HepG2 (cell line): ENCODE data around the gene TMEM107. TPM values are rescaled to one million over a fixed set of nuclear protein-coding genes. Genes with fewer than 3 reads are reported as not detected.

Experiments used
- ATAC-seq: fragments of 200-7000 bp; cut with Tn5 transposase; 3 replicates; pipeline ENCODE4 v1.9.1; 2020; ENCODE audit warnings: mild to moderate bottlenecking, moderate library complexity
- BruUV-seq: library from RNA; stranded (reverse); fragments of 400-500 nt; replicated peaks from 2 replicates; lab custom pipeline; 2021; lab: Mats Ljungman, UMichigan
- CTCF ChIA-PET: fragments of 300-600 bp; formaldehyde crosslinking; extraction: SDS; loops from one replicate; lab custom pipeline; 2021; ENCODE audit warnings: low total read pairs, inconsistent platforms, low intra/inter-chr PET ratio; lab: Yijun Ruan, JAX
- POLR2A ChIA-PET: fragments of 350-600 bp; sonication (Branson Sonifier 250); formaldehyde crosslinking; loops from one replicate; lab custom pipeline; 2020; ENCODE audit warnings: antibody characterized with exemption, inconsistent platforms; lab: Yijun Ruan, JAX
- DNase-seq: peaks from one replicate; pipeline ENCODE4 v3.0.0-alpha.2; 2015; ENCODE audit warnings: low spot score
- FAIRE-seq: peaks from 3 replicates; lab custom pipeline; 2011; peaks lifted over from hg19 to GRCh38; lab: Jason Lieb, UNC
- H2AFZ ChIP-seq: one replicate; pipeline ENCODE4 v1.6.1; 2011; ENCODE audit warnings: low read length, inconsistent platforms
- H3K27ac ChIP-seq: fragments of 300-600 bp; 3 replicates; pipeline ENCODE4 v1.8.0; 2011; ENCODE audit warnings: mixed run types, mild to moderate bottlenecking, mixed read lengths, low read length, inconsistent platforms; ENCODE audit not compliant: insufficient read depth; ENCODE audit errors: extremely low read length
- H3K27me3 ChIP-seq, 2 experiments: fragments of 200-600 bp in 1 of 2; 2 replicates in 1 of 2; 3 replicates in 1 of 2; pipeline versions ENCODE4 v1.6.0 to v1.8.0; 2011; ENCODE audit warnings: low read length in 2 of 2, mild to moderate bottlenecking in 2 of 2, moderate library complexity in 2 of 2, inconsistent platforms in 1 of 2; ENCODE audit not compliant: insufficient read depth in 2 of 2, control insufficient read depth in 1 of 2
- H3K36me3 ChIP-seq, 2 experiments: fragments of 200-600 bp in 1 of 2; replicated peaks in 1 of 2; 2 replicates in 1 of 2; 3 replicates in 1 of 2; pipeline versions ENCODE4 v1.5.1 to v1.8.0; 2011; ENCODE audit warnings: low read length in 2 of 2, inconsistent platforms in 1 of 2; ENCODE audit not compliant: insufficient read depth in 2 of 2, control insufficient read depth in 1 of 2
- H3K4me1 ChIP-seq: 2 replicates; pipeline ENCODE4 v1.5.1; 2012; ENCODE audit warnings: low read length, inconsistent platforms; ENCODE audit not compliant: insufficient read depth
- H3K4me2 ChIP-seq: 2 replicates; pipeline ENCODE4 v1.6.0; 2011; ENCODE audit warnings: low read depth, low read length, inconsistent platforms
- H3K4me3 ChIP-seq, 3 experiments: fragments of 200-600 bp in 1 of 3; sonication (generic), shearing (Covaris generic) in 1 of 3; replicated peaks in 1 of 3; 2 replicates each; pipeline ENCODE4 v1.5.1; 2011 to 2016; ENCODE audit warnings: low read length in 3 of 3, inconsistent platforms in 2 of 3, low read depth in 2 of 3, mild to moderate bottlenecking in 2 of 3, control low read depth in 1 of 3, mixed read lengths in 1 of 3; ENCODE audit not compliant: insufficient read depth in 1 of 3
- H3K79me2 ChIP-seq: one replicate; pipeline ENCODE4 v1.6.1; 2011; ENCODE audit warnings: low read length, inconsistent platforms; ENCODE audit not compliant: insufficient read depth
- H3K9ac ChIP-seq: 2 replicates; pipeline ENCODE4 v1.6.0; 2011; ENCODE audit warnings: mild to moderate bottlenecking, low read depth, low read length, inconsistent platforms; ENCODE audit not compliant: insufficient read depth
- H3K9me3 ChIP-seq: 2 replicates; pipeline ENCODE4 v1.5.1; 2012; ENCODE audit warnings: mild to moderate bottlenecking, low read length
- H4K20me1 ChIP-seq: 2 replicates; pipeline ENCODE4 v1.6.0; 2011; ENCODE audit warnings: inconsistent platforms, mild to moderate bottlenecking, low read length, moderate library complexity; ENCODE audit not compliant: insufficient read depth
- REXO4 ChIP-seq: sonication (generic); formaldehyde crosslinking; IDR thresholded peaks from 2 replicates; pipeline ENCODE4 v1.8.0; 2022; ENCODE audit warnings: missing genetic modification reagents, mild to moderate bottlenecking, borderline replicate concordance
- ZNF207 ChIP-seq: fragments of 450-650 bp; IDR thresholded peaks from 2 replicates; pipeline ENCODE4 v1.6.1; 2016; ENCODE audit warnings: antibody characterized with exemption, borderline replicate concordance
- ZNF569 ChIP-seq: sonication (generic); formaldehyde crosslinking; IDR thresholded peaks from 2 replicates; pipeline ENCODE4 v1.5.0; 2020; ENCODE audit warnings: mild to moderate bottlenecking, missing genetic modification reagents, moderate library complexity, borderline replicate concordance
- WGBS: methylation state at CpG from one replicate; pipeline ENCODE4 v1.1.6; 2017; ENCODE audit warnings: low lambda C conversion rate; 5-methylcytosine and 5-hydroxymethylcytosine counted together
- in situ Hi-C: cut with HindIII; loops from 2 replicates; pipeline ENCODE4 v1.10.0; 2017; ENCODE audit warnings: low pct_unique_long_range_greater_than_20kb; ENCODE audit not compliant: extremely low pct_ligation_motif_present
- intact Hi-C: fragments of 100-400 bp; cut with micrococcal nuclease; formaldehyde crosslinking; loops from one replicate; pipeline ENCODE4 v1.10.0; 2022; ENCODE audit not compliant: unreplicated experiment
- polyA plus RNA-seq, 8 experiments: library from polyadenylated mRNA; depleted of rRNA in 3 of 8; stranded (reverse) in 7 of 8; unstranded in 1 of 8; fragments of >200 nt; fragmentation: Illumina TruSeq in 4 of 8; extraction: Trizol in 4 of 8; gene quantifications; 2 replicates each; pipeline versions ENCODE4 v1.2.1 to v1.2.3, GENCODE V29; 2011 to 2016; ENCODE audit warnings: low read depth in 4 of 8, missing spikeins in 1 of 8, mixed read lengths in 1 of 8; ENCODE audit not compliant: insufficient read depth in 1 of 8
- total RNA-seq, 5 experiments: library from RNA; depleted of rRNA; stranded (reverse); fragments of >200 nt; fragmentation: Illumina TruSeq; extraction: Trizol; gene quantifications; 2 replicates each; pipeline ENCODE4 v1.2.3, GENCODE V29; 2016; ENCODE audit warnings: low read depth in 1 of 5
- TF ChIP-seq, protein P1 (sequence below): sonication (generic); formaldehyde crosslinking; IDR thresholded peaks from 2 replicates; pipeline ENCODE4 v1.5.0; 2020; ENCODE audit warnings: mild to moderate bottlenecking, missing genetic modification reagents, borderline replicate concordance
- TF ChIP-seq, protein P2 (sequence below): sonication (generic); formaldehyde crosslinking; IDR thresholded peaks from 2 replicates; pipeline ENCODE4 v1.5.1; 2020; ENCODE audit warnings: mild to moderate bottlenecking, missing genetic modification reagents, moderate library complexity
- TF ChIP-seq, protein P3 (sequence below): IDR thresholded peaks from 2 replicates; pipeline ENCODE4 v1.6.1; 2016
- TF ChIP-seq, protein P4 (sequence below): sonication (generic); formaldehyde crosslinking; conservative IDR thresholded peaks from 2 replicates; pipeline ENCODE4 v1.8.0; 2022; ENCODE audit warnings: low read depth, missing genetic modification reagents

The TMEM107 gene
- total and polyA plus RNA-seq, 2 of the 13 experiments (the other 11 are each of a cell fraction or from before 2014, with no cell fraction given): 7.2 to 15.3 TPM

DNA sequence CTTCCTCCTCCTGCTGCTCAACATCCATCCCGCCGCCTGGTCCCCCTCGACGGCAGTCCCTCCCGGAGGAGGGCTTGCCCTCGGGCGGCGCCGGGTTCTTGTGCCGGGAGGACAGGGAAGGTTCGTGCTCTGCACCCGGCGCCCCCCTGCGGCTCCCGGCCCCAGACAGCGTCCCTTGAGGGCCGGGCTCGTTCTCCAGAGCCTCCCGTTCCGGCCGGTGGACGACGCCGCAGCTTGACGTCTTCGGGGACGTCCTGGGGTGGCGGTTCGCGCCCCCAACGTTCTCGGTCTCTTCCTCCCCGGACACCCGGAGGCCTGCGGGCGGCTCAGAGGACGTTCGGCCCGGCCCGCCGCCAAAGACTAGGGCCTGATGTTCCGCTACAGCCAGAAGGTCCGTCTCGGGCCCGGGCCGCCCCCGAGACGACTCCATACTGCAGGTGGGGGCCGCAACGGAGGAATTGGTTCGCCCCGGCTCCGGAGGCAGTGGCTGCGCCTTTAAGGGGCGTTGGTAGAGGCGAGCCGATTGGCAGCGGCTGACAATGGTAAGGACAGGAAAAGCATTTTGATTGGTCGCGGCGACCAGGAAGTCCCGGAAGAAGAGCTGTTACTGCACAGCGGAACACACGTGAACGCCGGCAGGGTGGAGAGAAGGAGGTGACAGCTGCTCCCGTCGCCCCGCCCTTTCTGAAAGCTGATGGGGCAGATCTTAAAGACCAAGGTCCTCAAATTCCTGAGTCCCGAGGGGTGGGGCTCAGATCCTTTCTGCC is 13.7 kb upstream of the TMEM107 start, which contains the start of gene BORCS6:
TSS of gene BORCS6 (minus strand) at position 470 of the 767 bp plus-strand sequence. CDS start at position 430, 40 bp downstream.
- Histone ChIP-seq H3K79me2 (peaks cover 8% of the 10 kb centered on the region), H3K9ac (peak within 1 kb of the TSS; percentile 79), H4K20me1 (peaks cover 6% of the 10 kb centered on the region), H3K27me3 (no peaks in the 10 kb centered on the region; a peak in 1 of 5 replicates), H3K4me1 (peaks cover 47% of the 10 kb centered on the region), H2AFZ (no peak within 1 kb of the TSS), H3K27ac (peak within 1 kb of the TSS; percentile 64), H3K36me3 (no peaks in the 10 kb centered on the region), H3K4me3 (peak within 1 kb of the TSS; percentile 74 to 92 (median 77)), H3K4me2 (peak within 1 kb of the TSS; percentile 98), H3K9me3 (no peaks in the 10 kb centered on the region)
- FAIRE-seq (peak; percentile 76), ATAC-seq (peak; percentile 67), DNase-seq (peak; percentile 95)
- under 1% methylated on average over 28 of the region's 70 CpGs for WGBS
- in situ Hi-C loops (loop anchor here (5.0 to 10.0 kb wide), 2 partner anchors 32 to 65 kb away; partner anchors contain the start of gene HES7), intact Hi-C loops (loop anchor here (5.0 kb wide), 1 partner anchor 53 kb away; no protein-coding TSS in a partner anchor)
- POLR2A ChIA-PET: interaction anchor here (0.7 to 9.9 kb wide), 10 partner anchors 15 to 503 kb away, joined by 3 to 160 read pairs (median 12); partner anchors contain the start of genes AURKB, CTC1, PFAS and SLC25A35
- TSS peak; percentile 71 for BruUV-seq
- CTCF ChIA-PET: no interaction called here
- TF ChIP-seq, protein P1, sequence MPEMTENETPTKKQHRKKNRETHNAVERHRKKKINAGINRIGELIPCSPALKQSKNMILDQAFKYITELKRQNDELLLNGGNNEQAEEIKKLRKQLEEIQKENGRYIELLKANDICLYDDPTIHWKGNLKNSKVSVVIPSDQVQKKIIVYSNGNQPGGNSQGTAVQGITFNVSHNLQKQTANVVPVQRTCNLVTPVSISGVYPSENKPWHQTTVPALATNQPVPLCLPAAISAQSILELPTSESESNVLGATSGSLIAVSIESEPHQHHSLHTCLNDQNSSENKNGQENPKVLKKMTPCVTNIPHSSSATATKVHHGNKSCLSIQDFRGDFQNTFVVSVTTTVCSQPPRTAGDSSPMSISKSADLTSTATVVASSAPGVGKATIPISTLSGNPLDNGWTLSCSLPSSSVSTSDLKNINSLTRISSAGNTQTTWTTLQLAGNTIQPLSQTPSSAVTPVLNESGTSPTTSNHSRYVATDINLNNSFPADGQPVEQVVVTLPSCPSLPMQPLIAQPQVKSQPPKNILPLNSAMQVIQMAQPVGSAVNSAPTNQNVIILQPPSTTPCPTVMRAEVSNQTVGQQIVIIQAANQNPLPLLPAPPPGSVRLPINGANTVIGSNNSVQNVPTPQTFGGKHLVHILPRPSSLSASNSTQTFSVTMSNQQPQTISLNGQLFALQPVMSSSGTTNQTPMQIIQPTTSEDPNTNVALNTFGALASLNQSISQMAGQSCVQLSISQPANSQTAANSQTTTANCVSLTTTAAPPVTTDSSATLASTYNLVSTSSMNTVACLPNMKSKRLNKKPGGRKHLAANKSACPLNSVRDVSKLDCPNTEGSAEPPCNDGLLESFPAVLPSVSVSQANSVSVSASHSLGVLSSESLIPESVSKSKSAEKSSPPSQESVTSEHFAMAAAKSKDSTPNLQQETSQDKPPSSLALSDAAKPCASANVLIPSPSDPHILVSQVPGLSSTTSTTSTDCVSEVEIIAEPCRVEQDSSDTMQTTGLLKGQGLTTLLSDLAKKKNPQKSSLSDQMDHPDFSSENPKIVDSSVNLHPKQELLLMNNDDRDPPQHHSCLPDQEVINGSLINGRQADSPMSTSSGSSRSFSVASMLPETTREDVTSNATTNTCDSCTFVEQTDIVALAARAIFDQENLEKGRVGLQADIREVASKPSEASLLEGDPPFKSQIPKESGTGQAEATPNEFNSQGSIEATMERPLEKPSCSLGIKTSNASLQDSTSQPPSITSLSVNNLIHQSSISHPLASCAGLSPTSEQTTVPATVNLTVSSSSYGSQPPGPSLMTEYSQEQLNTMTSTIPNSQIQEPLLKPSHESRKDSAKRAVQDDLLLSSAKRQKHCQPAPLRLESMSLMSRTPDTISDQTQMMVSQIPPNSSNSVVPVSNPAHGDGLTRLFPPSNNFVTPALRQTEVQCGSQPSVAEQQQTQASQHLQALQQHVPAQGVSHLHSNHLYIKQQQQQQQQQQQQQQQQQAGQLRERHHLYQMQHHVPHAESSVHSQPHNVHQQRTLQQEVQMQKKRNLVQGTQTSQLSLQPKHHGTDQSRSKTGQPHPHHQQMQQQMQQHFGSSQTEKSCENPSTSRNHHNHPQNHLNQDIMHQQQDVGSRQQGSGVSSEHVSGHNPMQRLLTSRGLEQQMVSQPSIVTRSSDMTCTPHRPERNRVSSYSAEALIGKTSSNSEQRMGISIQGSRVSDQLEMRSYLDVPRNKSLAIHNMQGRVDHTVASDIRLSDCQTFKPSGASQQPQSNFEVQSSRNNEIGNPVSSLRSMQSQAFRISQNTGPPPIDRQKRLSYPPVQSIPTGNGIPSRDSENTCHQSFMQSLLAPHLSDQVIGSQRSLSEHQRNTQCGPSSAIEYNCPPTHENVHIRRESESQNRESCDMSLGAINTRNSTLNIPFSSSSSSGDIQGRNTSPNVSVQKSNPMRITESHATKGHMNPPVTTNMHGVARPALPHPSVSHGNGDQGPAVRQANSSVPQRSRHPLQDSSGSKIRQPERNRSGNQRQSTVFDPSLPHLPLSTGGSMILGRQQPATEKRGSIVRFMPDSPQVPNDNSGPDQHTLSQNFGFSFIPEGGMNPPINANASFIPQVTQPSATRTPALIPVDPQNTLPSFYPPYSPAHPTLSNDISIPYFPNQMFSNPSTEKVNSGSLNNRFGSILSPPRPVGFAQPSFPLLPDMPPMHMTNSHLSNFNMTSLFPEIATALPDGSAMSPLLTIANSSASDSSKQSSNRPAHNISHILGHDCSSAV (CRISPR knock-in tag): no peak
- TF ChIP-seq, protein P2, sequence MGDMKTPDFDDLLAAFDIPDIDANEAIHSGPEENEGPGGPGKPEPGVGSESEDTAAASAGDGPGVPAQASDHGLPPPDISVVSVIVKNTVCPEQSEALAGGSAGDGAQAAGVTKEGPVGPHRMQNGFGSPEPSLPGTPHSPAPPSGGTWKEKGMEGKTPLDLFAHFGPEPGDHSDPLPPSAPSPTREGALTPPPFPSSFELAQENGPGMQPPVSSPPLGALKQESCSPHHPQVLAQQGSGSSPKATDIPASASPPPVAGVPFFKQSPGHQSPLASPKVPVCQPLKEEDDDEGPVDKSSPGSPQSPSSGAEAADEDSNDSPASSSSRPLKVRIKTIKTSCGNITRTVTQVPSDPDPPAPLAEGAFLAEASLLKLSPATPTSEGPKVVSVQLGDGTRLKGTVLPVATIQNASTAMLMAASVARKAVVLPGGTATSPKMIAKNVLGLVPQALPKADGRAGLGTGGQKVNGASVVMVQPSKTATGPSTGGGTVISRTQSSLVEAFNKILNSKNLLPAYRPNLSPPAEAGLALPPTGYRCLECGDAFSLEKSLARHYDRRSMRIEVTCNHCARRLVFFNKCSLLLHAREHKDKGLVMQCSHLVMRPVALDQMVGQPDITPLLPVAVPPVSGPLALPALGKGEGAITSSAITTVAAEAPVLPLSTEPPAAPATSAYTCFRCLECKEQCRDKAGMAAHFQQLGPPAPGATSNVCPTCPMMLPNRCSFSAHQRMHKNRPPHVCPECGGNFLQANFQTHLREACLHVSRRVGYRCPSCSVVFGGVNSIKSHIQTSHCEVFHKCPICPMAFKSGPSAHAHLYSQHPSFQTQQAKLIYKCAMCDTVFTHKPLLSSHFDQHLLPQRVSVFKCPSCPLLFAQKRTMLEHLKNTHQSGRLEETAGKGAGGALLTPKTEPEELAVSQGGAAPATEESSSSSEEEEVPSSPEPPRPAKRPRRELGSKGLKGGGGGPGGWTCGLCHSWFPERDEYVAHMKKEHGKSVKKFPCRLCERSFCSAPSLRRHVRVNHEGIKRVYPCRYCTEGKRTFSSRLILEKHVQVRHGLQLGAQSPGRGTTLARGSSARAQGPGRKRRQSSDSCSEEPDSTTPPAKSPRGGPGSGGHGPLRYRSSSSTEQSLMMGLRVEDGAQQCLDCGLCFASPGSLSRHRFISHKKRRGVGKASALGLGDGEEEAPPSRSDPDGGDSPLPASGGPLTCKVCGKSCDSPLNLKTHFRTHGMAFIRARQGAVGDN (CRISPR knock-in tag): peak; percentile 69
- TF ChIP-seq, protein P3, sequence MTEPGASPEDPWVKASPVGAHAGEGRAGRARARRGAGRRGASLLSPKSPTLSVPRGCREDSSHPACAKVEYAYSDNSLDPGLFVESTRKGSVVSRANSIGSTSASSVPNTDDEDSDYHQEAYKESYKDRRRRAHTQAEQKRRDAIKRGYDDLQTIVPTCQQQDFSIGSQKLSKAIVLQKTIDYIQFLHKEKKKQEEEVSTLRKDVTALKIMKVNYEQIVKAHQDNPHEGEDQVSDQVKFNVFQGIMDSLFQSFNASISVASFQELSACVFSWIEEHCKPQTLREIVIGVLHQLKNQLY (CRISPR knock-in tag): no peak
- TF ChIP-seq, protein P4, sequence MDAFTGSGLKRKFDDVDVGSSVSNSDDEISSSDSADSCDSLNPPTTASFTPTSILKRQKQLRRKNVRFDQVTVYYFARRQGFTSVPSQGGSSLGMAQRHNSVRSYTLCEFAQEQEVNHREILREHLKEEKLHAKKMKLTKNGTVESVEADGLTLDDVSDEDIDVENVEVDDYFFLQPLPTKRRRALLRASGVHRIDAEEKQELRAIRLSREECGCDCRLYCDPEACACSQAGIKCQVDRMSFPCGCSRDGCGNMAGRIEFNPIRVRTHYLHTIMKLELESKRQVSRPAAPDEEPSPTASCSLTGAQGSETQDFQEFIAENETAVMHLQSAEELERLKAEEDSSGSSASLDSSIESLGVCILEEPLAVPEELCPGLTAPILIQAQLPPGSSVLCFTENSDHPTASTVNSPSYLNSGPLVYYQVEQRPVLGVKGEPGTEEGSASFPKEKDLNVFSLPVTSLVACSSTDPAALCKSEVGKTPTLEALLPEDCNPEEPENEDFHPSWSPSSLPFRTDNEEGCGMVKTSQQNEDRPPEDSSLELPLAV (CRISPR knock-in tag): no peak
- TF ChIP-seq ZNF569 (no peak), ZNF207 (no peak), REXO4 (CRISPR knock-in tag) (no peak)
